ENCODE results near the gene MTTP.

DNA sequence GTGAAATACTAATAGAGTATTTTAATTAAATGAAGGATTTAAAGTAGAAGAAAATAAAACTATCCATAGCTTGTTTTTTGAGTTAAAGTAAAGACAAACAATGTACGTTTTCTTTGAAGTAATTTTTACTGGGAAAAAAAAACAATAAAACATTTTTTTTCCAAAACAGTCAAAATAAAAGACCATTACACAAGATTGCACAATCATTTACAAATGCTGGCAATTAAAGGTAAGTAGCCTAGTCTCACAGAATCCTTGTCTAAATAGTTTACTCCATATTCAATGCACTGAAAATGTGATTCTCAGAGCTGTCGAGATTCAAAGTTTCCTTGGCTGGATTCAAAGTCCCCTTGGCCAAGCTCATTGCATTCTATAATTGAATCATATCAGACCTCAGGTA, 61.8 kb downstream of the MTTP start:
- TF ChIP-seq, protein P1, sequence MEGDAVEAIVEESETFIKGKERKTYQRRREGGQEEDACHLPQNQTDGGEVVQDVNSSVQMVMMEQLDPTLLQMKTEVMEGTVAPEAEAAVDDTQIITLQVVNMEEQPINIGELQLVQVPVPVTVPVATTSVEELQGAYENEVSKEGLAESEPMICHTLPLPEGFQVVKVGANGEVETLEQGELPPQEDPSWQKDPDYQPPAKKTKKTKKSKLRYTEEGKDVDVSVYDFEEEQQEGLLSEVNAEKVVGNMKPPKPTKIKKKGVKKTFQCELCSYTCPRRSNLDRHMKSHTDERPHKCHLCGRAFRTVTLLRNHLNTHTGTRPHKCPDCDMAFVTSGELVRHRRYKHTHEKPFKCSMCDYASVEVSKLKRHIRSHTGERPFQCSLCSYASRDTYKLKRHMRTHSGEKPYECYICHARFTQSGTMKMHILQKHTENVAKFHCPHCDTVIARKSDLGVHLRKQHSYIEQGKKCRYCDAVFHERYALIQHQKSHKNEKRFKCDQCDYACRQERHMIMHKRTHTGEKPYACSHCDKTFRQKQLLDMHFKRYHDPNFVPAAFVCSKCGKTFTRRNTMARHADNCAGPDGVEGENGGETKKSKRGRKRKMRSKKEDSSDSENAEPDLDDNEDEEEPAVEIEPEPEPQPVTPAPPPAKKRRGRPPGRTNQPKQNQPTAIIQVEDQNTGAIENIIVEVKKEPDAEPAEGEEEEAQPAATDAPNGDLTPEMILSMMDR (conservative IDR thresholded peaks at IDR 0.05; ENCODE audit: low read depth in 2 of 2), result no peak
- no peak for TF ChIP-seq EZH2 (IDR thresholded peaks at IDR 0.05; ENCODE audit: low read depth, unreplicated experiment)
- no peak for TF ChIP-seq CREB1 (CRISPR knock-in tag; IDR thresholded peaks at IDR 0.05; ENCODE audit: low read depth)
- no peak for TF ChIP-seq POLR2AphosphoS5 (IDR thresholded peaks at IDR 0.05; ENCODE audit: low read depth)
- TF ChIP-seq EZH2phosphoT487 (IDR thresholded peaks at IDR 0.05; ENCODE audit: unreplicated experiment), result no peak
